ENCODE data around the gene ZFAND3.

The ZFAND3 gene

DNA sequence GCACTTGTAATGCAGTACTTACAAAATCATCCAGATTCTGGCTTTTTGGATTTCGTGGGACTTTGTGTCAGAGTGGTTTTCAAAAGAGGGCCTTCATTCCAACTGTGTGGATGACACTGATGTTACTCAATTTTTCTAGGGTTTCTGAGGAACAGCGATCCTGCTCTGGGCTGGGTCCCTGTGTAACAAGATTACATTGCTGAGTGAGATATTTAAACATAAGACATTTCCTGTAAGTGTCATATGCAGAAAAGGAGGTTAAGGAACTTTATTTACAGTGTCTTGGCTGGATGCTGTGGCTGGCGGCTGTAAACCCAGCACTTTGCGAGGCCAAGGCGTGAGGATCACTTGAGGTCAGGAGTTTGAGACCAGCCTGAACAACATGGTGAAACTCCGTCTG, 6.7 kb downstream of the ZFAND3 start:
- in situ Hi-C loops (cut with HindIII; ENCODE audit: low sequenced_read_pairs), result no loop called here

DNA sequence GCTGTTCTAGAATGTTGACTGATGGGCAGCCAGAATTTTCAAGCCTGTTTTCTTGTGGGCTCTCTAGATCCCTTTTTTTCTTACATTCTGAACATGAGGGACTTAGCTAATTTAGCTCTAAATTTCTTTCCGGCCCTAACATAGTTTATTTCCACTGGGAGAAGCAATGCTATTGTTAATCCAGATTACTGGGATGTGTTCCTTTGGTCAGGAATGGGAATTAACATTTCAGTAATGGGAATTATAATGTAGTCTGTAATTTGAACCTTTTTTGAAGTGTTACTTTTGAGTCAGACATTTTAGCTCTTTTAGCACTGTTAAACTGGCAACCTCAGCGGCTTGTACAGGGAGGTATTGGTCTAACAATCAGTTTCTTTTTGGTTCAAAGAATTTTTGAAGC, 7.5 kb downstream of the ZFAND3 start:
- in situ Hi-C loops (cut with HindIII; ENCODE audit: low sequenced_read_pairs), result no loop called here

DNA sequence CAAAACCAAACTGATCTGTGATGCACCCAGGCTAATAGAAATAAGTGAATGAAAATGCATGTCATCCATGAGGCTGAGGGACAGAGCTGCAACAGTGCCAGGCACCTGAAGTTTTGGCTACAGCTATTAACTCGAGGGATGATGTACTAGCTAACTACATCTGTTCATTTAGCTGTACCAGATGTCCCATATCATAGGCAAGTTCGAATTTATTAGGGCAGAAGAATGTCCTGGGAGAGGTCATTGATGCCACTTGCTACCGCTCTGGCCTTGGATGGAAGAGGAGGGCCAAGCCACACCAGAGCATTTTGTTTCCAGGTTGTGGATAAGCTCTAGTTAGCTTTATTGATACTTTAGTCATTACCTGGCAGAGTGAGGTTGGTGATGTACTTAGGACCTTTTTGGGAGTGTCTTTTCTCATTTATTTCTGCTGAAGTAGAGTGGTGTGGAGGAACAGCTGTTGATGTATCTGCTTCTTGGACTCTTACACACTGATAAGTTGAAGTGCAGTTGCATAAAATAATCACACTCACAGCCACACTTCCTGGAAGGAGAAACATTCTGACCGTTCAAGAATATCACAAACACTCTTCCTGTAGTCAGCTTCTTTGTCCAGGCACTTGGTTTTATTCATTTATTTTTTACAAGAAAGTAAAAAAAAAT, 8.2 kb downstream of the ZFAND3 start:
- in situ Hi-C loops (cut with HindIII; ENCODE audit: low sequenced_read_pairs), result no loop called here

DNA sequence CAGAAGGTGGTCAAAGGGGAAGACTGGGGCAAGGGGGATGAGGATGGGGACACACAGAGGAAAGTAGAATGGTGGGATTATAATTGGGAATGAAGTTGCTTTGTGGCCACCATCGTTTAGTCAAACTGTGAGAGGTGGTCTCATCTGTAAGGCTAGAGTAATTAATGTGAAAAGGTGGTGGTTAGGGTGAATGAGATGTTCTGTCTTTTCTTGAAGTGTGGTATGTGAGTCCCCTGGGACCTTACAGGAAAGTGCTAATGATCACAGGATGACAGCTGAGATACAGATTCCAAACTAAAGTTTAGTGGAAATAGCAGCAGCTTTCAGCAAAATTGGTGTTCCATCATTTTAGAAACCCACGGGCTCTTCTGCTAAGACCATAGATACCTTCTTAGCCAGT, 10.7 kb downstream of the ZFAND3 start:
- in situ Hi-C loops (cut with HindIII; ENCODE audit: low sequenced_read_pairs), result no loop called here

DNA sequence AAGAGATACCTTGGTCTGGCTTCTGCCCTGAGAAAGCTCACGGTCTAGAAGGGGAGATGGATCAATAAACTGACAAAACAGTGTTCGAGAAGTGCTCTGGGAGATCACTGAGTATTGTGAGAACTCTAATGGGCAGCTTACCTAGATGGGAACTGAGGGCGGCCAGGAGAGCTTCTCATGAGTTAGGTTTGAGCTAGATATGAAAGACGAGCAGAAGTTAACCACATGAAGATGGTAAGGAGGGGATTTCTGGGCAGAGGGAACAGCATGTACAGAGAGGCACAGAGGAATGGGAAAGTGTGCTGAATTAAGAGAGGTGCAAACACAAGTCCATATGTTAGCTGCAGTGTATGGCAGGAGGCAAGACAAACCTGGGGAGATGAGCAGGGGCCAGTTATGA, 11.9 kb downstream of the ZFAND3 start:
- in situ Hi-C loops (cut with HindIII; ENCODE audit: low sequenced_read_pairs), result no loop called here

DNA sequence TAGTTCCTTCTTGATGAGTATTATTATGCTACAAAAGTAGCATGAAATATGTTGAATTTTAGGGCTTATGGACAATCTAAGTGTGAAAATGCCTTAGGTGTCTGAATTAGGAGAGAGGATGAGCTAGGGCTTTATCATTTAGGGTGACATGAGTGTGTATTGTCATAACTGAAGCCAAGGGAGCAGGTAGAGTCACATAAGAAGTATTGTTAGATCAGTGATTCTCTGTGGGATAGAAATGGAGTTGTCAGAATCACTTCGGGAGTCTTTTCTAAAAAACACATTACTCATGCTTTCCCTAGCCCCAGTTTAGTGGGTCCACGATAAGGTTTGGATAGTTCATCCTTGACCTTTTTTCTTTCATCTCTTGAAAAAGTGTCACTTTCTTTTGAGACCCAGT, 16.4 kb downstream of the ZFAND3 start:
- in situ Hi-C loops (cut with HindIII; ENCODE audit: low sequenced_read_pairs), result no loop called here

DNA sequence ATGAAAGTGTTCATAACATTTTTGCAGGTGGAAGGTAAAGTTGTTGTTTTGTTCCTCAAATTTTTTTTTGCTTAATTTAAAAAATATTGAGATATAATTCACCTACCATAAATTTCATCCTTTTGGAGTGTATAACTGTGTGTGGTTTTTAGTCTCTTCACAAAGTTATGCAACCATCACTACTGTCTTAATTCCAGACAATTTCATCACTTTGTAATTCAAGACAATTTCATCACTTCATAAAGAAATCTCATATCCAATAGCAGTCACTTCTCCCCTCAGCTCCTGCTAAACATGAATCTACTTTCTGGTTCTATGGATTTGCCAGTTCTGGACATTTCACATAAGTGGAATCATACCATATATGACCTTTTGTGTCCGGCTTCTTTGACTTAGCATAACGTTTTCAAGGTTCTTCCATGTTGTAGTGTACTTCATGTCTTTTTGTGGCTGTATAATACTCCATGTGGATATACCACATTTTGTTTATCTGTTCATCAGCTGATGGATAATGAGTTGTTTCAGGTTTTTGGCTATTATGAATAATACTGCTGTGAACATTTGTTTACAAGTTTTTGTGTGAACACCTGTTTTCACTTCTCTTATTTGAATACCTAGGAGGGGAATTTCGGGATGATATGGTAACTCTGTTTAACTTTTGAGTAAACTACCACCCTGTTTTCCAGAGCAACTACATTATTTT, 18.8 kb downstream of the ZFAND3 start:
- in situ Hi-C loops (cut with HindIII; ENCODE audit: low sequenced_read_pairs), result no loop called here

DNA sequence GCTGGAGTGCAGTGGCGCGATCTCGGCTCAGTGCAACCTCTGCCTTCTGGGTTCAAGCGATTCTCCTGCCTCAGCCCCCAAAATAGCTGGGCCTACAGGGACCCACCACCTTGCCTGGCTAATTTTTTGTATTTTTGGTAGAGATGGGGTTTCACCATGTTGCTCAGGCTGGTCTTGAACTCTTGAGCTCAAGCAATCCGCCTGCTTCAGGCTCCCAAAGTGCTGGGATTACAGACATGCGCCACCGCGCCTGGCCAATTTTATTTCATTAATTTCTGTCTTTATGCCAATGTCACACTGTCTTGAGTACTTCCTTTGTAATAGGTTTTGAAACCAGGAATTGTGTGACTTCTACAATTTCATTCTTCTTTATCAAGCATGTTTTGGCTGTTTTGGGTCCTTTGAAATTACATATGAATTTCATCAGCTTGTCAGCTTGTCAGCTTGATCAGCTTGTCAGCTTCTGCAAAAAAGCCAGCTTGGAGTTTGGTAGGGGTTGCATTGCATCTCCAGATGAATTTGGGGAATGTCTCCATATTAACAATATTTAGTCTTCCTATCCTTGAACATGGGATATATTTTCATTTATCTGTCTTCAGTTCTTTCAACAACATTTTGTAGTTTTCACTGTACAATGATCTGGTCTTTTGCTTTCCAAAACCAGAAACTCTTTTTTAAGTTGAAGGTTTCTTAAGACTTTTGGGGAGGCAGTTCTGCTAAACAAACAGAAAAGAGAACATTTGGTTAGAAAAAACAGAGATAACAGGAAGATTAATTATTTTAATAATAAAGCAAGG, 20.8 kb downstream of the ZFAND3 start:
- in situ Hi-C loops (cut with HindIII; ENCODE audit: low sequenced_read_pairs), result no loop called here

DNA sequence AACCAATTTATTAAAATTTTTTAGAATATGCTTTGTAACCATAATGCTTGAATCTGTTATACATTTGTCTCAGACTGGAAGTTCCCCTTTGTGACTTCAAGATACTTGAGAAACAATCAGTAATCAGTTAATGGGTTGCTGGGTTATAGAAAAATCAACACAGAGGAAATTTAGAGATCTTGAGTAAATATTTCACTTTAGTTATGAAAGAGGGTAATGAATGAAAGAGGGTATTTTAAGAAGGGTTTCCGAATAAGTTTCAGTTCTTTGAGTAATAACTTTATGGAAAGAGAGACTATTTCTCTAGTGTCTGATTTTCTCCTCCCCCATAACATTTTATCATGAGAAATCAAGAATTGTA, 21.4 kb downstream of the ZFAND3 start:
- in situ Hi-C loops (cut with HindIII; ENCODE audit: low sequenced_read_pairs), result no loop called here

DNA sequence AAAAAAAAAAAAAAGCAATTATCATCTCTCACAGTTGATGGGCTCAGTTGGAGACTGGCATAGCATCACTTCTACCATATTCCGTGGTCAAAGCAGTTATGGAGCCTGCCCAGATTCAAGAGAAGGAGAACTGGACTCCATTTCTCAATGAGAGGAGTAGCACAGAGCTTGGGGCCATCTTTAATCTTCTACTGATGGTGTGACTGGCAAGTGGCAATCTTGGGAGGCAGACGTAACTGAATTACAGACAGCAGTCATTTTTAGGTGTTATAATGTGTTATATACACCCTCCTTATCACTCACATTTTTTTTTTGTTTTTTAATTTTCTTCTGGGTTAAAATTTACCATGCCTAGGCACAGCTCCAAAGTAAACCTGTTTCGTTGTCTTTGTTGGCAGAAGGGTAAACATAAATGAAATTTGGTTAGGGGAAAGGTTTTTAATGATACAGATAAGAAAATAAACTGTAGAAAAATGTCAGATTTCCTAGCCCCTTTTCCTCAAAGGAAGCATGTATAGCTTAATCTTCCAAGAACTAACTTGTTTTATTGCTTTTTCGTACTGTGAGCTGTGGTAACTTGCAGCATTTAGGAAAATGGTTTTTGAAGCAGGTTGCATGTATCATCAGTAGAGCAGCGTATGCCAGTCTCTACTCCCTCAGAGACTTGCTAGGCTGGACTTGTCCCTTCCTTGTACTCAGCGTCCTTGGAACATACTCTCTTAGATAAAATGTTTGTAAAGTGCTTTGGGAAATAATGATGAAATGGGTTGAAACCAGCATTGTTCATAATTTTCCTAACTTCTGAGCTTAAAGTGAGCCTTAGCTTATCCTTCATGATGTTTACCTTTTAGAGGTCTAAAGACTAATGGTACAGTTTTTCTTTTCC, 25.7 kb downstream of the ZFAND3 start:
- in situ Hi-C loops (cut with HindIII; ENCODE audit: low sequenced_read_pairs), result no loop called here

DNA sequence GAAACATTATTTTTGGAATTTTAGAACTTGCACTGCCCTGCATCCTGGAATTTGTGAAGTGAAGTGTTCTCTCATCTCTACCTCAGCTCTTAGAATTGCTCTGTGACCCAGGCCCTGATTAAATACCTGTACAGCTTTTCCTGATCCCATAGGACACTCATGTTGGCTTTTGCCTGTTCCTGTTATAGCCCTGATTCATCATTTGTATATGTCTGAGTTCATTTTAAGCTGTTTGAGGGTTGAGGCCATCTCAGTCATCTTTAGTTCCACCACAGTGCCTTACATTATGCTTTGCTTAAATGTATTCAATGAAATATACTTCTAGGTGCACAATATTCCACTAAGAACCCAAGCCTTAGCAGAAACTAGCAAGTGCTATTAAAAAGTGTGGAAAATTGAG, 26.4 kb downstream of the ZFAND3 start:
- in situ Hi-C loops (cut with HindIII; ENCODE audit: low sequenced_read_pairs), result no loop called here

DNA sequence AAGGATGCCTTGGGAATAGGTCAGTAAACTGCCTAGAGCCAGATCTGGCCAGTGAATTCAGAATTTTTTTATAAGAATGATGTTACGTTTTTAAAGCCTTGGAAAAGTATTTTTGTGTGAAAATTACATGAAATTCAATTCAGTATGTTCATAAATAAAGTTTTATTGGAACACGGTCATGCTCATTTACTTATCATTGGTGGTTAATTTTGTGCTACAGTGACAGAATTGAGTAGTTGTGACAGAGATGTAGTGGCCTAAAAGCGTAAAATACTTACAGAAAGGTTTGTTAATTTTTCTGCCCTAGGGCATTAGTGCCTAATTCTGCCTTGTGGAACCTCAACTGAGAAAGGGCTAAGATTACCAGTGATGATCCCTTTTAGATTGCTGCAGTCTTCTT, 28.2 kb downstream of the ZFAND3 start:
- in situ Hi-C loops (cut with HindIII; ENCODE audit: low sequenced_read_pairs), result no loop called here

DNA sequence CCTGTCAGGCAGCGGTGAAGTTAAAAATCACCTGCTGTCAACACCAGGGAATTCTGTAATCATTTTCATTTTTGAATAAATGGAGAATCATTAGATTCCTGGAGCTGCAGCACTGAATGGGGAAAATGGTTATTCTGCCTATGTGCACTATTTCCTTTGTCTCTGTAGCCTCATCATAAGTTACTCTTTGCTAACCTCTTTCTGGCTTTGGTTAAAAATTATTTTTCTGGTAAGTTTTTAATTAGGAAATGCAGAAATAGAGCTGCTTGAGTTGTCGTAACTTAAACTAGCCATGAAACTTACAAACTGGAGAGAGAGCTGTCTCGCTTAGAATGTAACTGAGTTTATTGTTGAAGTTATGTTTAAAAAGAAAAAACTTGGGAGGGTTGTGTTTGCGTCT, 28.8 kb downstream of the ZFAND3 start:
- in situ Hi-C loops (cut with HindIII; ENCODE audit: low sequenced_read_pairs), result no loop called here

DNA sequence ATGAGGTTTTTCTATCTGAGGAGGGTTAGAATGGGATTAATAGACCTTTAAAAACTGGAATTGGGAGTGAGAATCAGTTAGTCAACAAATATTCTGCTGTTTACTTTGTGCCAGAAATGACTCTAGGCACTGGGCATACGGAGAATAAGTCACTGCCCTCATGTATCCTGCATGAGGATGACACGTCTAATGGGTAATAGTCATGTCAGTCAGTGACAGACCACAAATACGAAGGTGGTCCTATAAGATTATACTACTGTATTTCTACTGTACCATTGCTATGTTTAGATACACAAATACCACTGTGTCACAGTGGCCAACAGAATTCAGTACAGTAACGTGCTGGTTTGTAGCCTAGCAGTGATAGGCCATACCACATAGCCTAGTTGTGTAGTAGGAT, 30.7 kb downstream of the ZFAND3 start:
- in situ Hi-C loops (cut with HindIII; ENCODE audit: low sequenced_read_pairs), result no loop called here

DNA sequence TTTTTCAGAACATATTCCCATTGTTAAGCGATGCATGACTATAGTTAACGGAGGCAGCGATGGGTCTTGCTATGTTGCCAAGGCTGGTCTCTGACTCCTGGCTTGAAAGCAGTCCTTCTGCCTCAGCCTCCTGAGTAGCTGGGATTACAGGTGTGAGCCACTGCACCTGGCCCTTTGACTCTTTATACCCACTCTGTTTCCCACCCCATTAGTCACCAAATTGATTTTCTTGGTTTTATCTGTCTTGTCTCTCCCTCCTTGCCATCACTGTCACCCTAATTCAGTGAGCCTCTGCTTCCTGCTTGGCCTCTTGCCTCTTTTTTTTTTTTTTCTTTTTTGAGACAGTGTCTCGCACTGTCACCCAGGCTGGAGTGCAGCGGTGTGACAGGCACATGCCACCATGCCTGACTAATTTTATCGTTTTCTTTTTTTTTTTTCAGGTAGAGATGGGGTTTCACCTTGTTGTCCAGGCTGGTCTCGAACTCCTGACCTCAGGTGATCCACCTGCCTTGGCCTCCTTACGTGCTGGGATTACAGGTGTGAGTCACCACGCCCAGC, 31.3 kb downstream of the ZFAND3 start:
- in situ Hi-C loops (cut with HindIII; ENCODE audit: low sequenced_read_pairs), result no loop called here

DNA sequence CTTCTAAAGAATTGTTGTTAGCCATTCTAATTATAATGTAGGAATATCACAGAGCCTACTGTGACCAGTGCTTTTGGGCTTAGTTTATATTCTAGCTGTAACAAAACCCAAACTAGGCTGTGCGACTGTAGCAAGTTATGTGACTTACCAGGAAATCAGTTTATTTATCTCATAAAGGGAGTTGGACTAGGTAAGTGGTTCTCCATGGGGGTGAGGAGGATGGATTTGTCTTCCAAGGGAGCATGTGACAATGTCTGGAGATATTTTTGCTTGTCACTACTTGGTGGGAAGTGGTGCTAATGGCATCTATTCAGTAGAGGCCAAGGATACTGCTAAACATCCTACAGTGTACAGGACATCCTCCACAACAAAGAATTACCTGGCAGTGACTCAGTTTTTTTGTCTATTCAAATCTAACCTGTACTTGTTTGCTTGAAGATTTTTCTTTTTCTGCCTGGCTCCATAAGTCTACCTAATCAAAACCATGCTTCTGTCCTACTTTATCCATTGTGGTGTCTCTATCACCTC, 32.5 kb downstream of the ZFAND3 start:
- in situ Hi-C loops (cut with HindIII; ENCODE audit: low sequenced_read_pairs), result no loop called here

DNA sequence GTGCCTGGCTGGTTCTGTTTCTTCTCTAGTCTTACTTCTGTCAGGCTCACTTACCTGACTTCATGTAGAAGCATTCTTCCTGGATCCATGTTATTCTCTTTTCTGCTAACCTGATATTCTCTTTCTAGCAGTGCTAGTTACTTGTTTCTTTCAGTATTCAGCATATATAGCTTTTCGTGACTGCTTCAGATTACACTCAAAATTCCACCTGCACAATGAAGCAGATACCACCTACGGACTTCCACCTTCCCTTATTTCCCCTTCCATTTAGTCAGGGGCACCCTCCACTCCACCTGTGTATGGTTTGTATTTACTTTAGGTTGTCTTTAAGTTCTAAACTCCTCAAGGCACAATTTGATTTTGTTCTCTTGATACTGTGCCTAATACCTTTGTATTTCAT, 36.8 kb downstream of the ZFAND3 start:
- in situ Hi-C loops (cut with HindIII; ENCODE audit: low sequenced_read_pairs), result no loop called here

DNA sequence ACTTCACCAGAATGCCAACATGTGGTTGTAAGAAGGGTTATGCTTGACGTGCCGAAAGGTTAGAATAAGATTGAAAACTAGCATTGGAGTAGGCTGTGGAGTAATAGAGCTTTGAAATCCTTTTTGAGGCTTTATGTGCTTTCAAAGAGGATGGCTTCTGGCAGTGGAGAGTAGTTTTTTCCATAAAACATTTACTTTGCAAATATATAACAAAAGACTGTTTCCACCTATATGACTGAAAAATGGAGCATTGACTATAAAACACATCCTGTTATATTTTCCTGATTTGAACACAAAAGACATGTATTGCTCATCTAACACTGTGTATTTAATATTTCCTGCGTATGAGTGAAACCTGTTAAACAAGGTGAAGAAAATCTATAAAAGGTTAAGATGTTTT, 38.8 kb downstream of the ZFAND3 start:
- in situ Hi-C loops (cut with HindIII; ENCODE audit: low sequenced_read_pairs), result no loop called here

DNA sequence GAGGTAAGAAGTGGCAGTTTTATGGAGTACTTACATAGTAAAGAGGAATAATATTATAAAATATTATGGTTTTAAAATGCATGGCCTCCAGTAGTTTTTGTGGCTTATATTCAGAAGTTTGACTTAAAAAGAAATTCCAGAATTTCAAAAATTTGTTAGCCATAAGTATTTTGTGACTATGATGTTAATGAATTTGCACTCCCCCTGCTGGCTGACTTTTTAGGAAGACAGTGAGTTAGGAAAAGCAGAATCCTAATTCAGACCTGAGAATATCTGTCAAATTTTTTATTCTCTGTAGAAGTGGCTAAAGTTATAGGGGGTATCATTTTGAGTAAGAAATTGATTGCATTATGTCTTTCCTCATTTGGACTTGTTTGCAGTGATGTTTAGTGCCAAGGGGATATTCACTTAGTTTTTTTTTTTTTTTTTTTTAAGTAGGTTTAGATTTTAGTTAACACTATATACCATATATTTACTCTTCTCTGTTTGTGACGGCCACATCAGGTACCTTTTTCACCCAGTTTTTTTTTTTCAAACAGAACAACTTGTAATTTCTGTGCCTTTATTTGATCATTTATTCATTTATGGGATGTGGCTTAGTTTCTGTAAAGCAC, 40.8 kb downstream of the ZFAND3 start:
- in situ Hi-C loops (cut with HindIII; ENCODE audit: low sequenced_read_pairs), result no loop called here

DNA sequence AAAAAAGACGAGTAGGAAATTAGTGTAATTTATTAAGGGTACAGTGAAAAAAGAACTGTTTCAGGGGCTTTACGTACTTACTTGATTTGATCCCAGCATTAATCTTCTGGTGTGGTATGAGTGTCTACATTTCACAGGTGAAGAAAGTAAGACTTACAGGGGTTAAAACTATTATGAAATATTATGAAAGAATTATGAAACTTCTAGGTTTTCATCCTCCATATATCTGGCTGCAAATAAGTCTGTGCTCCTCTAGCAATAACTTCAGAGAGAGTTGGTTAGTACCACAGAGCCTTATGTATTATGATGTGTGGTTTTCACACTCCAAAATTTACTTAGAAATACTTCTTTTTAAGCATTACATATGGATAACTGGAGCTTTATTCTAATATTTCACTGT, 41.9 kb downstream of the ZFAND3 start:
- in situ Hi-C loops (cut with HindIII; ENCODE audit: low sequenced_read_pairs), result no loop called here

Data from DLD1 (cell line).